GM19193 (cell line): ENCODE data around the gene PRTFDC1.

Experiments
- POLR2A ChIP-seq: IDR thresholded peaks from 4 replicates; pipeline ENCODE4 v1.6.1; 2011; ENCODE audit not compliant: insufficient read depth, insufficient read length; ENCODE audit errors: extremely low read depth

The PRTFDC1 gene

GRCh38 chr10:24950439-24950838 lies 2.0 kb downstream of the PRTFDC1 start:
- TF ChIP-seq POLR2A: no peak

DNA sequence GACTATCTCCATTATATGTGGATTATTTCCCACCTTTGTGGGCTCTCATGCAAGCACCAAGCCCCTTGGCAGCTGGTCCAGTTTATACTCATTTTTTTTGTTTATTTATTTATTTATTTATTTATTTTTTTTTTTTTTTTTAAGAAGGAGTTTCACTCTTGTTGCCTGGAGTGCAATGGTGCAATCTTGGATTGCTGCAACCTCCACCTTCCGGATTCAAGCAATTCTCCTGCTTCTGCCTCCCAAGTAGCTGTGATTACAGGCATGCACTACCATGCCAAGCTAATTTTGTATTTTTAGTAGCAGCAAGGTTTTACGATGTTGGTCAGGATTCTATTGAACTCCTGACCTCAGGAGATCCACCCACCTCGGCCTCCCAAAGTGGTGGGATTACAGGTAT lies 2.8 kb downstream of the PRTFDC1 start:
- TF ChIP-seq POLR2A: no peak

DNA sequence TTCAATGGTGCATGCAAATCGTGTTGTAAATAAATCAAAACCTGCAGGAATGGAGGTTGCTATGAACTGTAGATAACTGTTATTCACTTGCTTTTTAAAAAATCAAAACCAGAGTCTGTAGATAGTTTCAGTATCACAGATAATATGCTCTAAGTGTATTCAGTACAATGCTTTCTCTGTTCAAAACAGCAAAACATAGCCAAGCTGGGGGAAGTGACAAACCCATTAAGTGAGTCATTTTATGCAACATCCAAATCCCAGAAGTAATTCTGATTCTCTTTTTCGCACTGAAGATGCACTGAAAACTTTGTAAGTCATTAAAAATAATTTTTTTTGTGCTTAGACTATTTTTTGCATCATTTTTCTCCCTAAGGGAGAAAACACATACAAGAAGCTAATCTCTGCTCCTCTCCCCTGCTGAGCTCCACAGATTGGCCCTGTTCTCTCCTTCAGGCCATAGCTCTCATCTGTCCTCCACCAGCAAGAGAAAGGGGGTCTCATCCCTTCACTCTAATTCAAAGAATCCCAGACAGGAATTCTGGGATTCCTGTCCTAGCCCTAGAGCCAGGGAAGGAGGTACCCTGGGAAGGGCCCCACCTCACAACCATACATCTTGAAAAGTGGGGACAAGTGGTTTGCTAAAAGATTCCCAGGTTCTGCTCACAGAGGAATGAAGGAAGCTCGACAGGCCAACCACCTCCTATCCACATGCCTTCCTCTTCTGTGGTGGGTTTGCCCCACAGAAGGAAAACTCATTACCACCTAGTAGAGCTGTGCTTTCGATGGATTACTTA lies 4.9 kb downstream of the PRTFDC1 start:
- no peak for TF ChIP-seq POLR2A

DNA sequence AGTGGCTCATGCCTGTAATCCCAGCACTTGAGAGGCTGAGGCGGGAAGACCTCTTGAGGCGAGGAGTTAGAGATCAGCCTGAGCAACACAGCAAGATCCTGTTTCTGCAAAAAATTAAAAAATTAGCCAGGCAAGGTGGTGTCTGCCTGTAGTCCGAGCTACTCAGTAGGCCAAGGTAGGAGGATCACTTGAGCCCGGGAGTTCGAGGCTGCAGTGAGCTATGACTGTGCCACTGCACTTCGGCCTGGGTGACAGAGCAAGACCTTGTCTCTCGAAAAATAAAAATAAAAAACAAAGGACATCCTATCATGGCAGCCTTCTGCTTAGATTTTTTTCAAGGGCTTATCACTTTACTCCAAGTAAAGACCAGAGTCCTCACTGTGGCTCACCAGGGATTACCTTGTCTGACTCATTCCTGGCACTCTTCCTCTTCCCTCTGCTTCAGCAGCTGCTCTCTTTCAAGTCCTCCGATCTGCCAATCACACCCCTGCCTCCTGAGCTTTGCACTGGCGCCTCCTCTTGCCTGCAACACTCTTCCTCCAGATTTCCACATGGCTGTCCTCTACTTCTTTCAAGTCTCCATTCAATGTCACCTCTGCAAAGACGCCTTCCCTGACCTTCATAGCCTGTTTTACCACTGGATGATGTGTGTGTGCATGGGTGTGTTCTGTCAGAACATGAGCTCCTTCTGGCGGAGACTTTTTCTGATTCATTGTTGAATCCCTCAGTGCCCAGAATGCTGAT lies 7.7 kb downstream of the PRTFDC1 start:
- TF ChIP-seq POLR2A: no peak

- no peak for TF ChIP-seq POLR2A
Measured at GRCh38 chr10:24938525-24938924, 13.9 kb downstream of the PRTFDC1 start.

DNA sequence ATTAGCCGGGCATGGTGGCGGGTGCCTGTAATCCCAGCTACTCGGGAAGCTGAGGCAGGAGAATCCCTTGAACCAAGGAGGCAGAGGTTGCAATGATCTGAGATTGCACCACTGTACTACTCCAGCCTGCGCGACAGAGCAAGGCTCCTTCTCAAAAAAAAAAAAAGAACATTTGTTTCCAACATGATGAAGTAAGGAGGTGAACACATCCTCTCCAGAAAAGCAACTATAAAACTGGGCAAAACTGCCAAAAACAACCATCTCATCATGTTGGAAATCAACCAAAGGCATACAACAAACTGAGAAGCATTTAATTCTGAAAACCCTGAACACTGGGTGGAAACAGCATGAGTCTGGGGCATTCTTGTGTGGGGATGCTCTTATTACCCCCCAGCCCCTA lies 14.3 kb downstream of the PRTFDC1 start:
- no peak for TF ChIP-seq POLR2A

DNA sequence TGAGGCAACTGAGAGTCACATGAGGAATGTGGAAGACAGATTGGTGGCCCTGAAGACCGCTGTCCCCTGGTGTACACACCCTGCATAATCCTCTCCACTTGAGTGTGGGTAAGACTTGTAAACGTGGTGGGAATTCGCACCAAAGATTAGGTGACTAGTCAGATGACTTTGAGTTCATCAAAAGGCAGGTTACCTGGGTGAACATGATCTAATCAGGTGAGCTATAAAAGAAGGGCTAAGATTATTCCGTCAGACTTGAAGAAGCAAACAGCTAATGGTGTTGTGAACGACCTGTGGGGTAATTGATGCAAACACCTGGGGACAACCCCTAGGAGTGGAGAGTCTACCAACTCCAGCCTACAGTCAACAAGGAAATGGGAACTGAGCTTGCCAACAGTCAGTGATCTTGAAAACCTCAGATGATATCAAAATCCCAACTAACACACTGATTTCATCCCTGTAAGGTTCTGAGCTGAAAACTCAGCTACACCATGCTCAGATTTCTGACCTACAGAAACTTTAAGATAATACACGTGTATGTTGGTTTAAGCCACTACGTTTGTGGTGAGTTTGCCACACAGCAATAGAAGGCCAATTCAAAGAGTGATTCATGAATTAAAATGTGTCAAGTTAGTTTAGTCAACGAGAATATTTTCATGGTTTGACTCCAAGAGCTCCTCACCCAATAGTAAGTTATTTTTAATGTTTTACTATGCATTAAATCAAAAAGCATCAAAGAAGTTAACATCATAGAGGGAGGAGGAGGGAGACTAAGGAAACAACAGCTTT lies 16.7 kb downstream of the PRTFDC1 start:
- TF ChIP-seq POLR2A: no peak

GRCh38 chr10:24931236-24931635 lies 21.2 kb downstream of the PRTFDC1 start:
- TF ChIP-seq POLR2A: no peak

- TF ChIP-seq POLR2A: no peak
Measured at GRCh38 chr10:24930427-24930826, 22.0 kb downstream of the PRTFDC1 start.

DNA sequence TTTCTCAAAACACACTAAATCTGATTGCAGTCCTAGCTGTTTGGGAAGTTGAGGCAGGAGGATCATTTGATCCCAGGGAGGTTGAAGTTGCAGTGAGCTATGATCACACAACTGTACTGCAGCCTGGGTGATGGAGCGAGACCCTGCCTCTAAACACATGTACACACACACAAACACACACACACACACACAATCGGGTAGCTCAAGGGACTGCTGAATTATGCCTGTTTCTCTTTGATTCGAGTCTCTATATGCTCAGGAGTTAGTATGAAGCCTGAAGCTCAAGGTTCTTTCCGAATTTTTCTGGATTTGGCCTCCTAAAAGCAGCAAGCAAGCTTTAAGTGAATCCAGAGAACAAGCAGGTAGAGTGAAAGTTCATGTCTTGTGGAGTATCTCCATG lies 22.5 kb downstream of the PRTFDC1 start:
- TF ChIP-seq POLR2A: no peak

DNA sequence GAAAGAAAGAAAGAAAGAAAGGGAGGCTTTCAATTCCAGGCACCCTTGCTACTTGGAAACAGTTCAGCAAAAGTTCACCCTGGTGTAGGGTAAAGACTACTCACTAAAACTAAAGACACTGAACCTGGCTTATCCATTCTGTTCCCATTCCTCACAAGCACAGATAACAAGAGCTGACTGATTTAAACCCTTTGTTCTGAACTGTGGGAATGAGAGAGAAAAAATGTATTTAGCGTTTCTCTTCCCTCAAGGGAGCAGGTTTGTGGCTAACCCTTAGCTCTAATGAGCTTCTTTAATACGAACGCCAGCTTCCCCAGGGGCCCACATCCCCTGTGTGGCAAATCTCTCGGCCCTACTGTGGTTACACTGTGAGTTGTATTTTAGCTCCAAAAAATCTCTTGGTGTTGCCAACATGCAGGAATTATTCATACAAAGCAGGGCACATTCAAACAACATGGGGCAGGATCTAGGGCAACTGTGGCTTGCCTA lies 23.3 kb downstream of the PRTFDC1 start:
- no peak for TF ChIP-seq POLR2A

GRCh38 chr10:24928163-24928562 lies 24.2 kb downstream of the PRTFDC1 start:
- TF ChIP-seq POLR2A: no peak

DNA sequence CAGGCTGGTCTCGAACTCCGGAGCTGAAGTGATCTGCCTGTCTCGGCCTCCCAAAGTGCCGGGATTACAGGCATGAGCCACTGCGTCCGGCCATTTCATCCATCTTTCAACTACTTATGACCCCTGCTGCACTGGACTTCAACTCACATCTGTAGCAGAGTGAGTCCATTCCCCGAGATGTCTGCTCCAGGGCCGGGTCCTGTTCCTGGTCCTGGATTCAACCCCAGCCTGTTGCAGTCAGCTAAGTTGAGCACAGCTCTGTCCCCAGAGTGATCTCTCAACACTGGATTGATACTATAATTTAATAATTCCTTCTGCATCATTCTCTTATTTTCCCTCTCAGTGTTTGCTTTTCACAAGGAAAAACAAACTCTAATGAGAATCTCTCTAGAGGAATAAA lies 25.8 kb downstream of the PRTFDC1 start:
- TF ChIP-seq POLR2A: no peak

- no peak for TF ChIP-seq POLR2A
Measured at GRCh38 chr10:24925799-24926198, 26.6 kb downstream of the PRTFDC1 start.
